Measurements from ENCODE around the gene YBEY.
A peak's percentile ranks its signal among the peaks of the same experiment; 100 is the strongest.
"Not testable (repeated sequence)": the region's sequence is repeated elsewhere in the genome, so short reads cannot be mapped to it uniquely, and the experiment has no call there.

Gene YBEY

DNA sequence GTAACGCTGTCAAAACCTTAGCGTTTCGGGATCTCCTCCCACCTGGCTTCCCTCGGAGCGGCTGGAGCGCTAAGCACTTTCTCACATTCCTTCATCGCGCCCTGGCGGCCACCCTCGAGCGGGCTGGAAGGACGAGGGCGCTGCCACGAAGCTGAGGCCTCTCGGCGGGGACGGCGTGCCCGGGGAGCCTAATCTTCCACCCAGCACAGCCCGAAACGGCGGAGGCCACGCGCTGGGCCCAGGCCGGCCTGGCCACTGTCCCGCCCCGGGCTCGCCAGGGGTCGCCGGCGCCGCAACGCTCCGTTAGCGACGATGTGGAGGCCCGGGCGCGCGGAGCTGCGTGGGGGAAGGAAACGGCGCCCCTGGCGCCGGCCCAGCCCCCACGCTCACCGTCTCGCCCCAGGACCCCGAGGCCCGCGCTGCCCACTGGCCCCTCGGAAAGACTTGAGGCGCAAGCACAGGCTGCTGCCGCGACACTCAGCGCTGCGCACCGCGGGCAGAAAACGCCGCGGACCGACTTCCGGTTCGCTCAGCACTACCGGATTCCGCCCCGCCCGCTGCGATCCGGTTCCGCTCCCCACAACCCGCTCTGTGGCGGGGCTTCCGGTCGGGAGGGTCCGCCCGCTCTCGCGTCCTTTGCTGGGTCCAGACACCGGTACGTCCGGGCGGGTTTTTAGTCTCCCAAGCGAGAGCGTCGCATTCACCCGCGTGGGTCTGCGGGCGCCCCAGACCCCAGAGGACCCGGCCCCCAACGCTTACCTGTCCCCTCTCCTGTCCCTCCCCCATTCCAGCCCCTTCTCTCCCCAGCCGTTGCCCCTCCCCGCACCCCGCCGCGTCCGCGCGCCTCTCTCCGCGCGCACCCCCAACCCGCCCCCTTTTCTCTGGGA lies at the start of gene YBEY:
YBEY (plus strand) TSS at position 582 of the 887 bp plus-strand sequence. CDS start 572 bp downstream, outside the sequence.
- peak; percentile 82 to 85 for DNase-seq

GRCh38 chr21:46237474-46237873 lies 48.7 kb upstream of the YBEY start:
- no peak for DNase-seq

DNA sequence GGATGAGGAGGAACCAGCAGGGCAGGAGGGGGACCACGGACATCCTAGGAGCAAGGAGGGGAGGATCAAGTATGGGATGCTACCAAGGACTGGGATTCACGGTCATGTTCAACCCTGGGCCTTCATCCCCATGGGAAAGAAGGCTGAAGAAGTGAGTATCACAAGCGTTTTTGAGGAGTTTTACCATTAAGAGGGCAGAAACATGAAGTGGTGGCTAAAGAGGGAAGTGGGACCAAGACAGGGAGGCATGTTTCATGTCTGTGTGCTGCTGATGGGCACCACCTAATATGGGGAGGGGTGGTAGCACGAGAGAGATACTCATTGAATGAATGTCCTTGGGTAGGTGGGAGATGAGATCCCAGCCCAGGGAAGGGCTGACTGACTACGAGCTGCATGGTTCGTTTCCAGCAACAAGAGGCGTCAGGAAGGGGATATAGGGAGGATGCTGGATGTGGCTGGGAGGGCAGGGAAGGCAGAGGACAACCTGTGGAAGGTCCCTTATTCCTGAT lies 46.3 kb upstream of the YBEY start:
- DNase-seq, result no peak

GRCh38 chr21:46241577-46241976 lies 44.6 kb upstream of the YBEY start:
- not testable (repeated sequence) for DNase-seq

DNA sequence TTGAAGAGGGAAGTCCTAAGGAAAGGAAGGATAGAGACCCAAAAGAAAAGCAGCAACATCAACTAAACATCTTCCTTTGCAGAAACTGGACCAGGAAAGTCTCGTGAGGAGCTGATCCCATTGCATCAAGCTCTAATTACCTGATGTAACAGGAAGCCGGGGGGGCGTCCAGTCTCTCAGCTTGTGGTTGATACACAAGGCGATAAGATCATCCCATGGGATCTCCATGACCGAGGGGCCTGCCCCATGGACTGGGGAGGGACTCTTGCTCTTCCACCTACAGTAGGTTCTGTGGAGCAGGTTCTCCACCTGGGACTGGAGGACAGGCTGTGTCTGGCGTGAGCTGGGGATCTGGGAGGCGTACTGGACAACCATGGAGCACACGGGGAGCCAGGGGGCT lies 42.8 kb upstream of the YBEY start:
- no peak for DNase-seq

- no peak for DNase-seq
Measured at GRCh38 chr21:46243960-46244361, 42.2 kb upstream of the YBEY start.

GRCh38 chr21:46244602-46245001 lies 41.5 kb upstream of the YBEY start:
- no peak for DNase-seq

DNA sequence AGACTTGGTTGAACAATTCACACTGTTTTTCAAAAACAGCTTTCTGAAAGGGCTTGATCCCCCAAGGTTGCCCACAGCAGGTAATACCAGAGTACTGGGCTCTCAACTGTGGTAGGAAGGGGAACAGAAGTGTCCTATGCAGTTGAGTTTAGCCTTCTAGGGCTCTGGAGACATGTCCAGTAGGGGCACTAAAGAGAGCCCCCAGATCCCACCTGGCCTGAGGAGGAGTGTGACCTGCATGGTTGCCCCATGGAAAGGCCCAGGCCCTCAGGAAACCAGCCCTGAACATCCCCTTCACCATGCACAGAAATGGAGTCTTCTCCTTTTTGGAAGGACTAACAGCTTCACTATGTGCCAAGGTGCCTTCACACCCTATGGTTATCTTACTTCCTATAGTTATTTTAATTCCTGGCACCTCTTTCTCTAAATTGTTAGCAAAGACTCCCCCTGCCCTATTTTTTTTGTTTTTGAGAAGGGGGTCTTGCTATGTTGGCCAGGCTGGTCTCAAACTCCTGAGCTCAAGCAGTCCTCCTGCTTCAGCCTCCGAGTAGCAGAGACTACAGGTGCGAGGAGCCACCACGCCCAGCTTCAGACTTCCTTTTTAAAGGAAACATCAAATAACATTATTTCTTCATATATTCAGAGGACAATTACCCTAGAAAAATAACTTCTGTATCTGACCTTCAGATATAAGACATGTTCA lies 40.8 kb upstream of the YBEY start:
- no peak for DNase-seq

DNA sequence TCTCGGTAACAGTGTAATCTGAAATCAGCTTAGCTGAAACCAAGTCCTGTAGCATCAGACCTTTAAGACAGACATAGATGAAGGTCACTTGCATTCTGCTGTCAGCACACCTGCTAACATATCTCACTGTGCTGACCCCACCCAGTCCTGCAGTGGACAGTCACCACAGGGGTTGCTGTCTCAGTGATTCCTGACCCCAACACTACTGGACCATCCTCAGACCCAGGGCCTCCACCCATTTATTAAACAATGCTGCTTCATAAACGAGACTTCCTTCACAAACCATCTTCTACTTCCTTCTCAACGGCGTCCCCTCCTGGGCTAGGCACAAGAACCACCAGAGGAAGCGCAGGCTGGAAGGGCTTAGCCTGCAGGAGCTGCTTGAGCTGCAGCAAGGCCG lies 39.8 kb upstream of the YBEY start:
- DNase-seq, result no peak

DNA sequence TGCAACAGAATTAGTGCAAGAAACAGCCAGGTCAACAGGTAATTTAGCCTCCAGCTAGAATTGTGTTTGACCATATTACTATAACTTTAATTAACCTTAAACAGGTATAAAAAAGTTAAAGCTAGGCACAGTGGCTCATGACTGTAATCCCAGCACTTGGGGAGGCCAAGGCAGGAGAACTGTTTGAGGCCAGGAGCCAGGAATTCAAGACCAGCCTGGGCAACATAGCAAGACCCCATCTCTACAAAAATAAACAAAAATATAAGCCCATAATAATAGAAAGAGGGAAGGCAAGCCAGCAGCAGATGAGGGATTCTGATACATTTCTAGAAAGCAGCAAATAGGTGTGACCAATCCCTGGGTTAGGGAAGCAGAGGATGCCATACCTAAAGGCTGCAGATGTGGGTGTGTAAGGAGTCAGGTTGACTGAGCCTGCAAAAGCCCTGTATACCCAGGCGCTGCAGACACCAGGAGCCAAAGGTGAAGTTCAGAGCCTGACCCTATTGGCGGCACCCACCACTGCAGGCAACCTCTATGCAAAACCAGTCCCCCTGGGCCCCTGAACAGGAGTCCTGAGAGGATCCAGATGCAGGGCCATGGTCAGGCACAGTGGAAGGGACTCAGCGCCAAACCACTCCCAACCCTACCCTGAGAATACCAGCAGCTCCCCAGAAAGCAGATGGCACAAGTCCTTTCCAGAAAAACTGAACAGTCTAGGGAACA lies 38.3 kb upstream of the YBEY start:
- no peak for DNase-seq

DNA sequence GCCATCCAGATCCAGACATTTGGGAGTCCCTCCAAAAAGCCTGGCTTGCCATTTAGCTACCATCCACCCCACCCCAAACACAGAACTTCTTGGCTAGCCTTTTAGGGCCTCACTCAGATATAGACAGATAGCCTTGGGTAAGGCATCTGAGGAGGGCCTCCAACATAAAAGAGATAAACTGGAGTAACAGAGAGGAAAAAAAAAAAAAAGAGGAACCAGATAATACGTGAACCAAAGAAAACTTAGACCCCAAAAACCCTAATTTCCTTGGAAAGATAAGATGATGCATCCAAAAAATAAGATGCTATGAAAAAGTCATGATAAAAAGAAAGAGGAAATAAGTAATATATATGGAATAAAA lies 37.7 kb upstream of the YBEY start:
- no peak for DNase-seq

DNA sequence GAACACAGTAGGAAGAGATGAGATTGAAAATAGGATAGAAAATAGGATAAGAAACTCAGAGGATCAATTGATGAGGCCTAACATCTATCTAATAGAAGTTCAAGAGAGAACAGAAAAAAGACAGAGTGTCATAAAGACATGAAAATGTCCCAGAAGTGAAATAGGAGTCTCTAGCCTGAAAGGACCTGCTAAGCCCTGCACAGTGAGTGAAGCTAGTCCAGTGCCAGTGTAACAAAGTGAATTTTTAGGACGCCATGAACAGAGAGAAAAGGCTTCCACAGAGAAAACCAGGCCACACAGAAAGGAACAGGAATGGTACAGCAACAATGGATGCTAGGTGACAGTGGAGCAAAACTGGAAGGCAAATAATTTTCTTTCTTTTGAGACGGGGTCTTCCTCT lies 37.3 kb upstream of the YBEY start:
- no peak for DNase-seq

DNA sequence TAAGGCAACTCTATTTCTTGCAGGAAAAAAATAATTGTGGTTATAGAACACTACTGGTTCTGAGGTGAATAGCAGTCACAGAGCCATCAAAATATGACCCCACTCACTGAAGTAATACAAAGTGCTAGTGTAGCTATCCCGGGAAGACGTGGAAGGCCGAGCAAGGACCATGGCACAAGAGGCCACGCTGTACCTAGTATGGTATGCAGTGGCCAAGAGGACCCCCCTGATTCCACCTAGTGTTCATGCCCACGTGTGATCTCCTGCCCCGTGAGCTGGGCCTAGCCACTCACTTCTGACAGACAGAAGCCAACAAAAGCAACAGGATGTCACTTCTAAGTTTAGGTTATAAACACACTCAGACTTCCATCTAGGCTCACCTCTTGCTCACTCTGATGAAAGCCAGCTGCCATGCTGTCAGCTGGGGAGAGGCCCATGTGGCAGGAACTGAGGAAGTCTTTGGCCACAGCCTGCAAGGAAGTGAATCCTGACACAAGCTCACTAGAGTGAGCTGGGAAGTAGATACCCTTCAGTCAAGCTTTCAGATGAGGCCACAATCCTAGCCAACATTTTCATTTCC lies 35.9 kb upstream of the YBEY start:
- no peak for DNase-seq

- DNase-seq, result no peak
Measured at GRCh38 chr21:46252840-46253239, 33.3 kb upstream of the YBEY start.

DNA sequence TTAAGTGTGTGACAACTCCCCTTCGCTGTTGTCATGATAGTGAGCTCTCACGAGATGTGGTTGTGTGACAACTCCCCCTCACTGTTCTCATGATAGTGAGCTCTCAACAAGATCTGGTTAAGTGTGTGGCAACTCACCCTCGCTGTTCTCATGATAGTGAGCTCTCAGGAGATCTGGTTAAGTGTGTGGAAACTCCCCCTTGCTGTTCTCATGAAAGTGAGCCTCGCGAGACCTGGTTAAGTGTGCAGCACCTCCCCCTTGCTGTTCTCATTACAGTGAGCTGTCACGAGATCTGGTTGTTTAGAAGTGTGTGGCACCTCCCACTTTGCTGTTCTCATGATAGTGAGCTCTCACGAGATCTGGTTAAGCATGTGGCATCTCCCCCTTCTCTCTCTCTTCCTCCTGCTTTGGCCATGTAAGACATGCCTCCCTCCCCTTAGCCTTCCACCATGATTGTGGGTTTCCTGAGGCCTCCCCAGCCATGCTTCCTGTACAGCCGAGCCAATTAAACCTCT lies 32.5 kb upstream of the YBEY start:
- peak; percentile 68 to 71 for DNase-seq

GRCh38 chr21:46254208-46254975 lies 31.8 kb upstream of the YBEY start:
- no peak for DNase-seq

DNA sequence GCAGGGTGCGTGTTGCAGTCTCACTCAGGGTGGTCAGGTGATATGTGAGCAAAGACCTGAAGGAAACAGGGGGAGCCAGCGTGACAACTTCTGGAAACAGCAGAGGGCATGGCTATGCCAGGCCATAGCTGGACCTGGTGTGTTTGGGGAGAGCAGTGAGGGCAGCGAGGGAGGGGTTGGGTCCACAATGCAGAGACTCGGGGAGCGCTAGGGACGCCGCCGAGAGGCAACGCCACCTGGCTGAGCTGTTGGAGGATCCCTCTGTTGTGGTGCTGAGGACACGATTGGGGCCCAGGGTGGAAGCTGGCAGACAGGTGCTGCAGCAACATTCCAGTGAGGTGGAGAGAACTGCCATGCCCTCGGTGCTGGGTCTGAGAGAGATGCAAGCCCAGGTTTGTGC lies 31.0 kb upstream of the YBEY start:
- DNase-seq, result no peak

DNA sequence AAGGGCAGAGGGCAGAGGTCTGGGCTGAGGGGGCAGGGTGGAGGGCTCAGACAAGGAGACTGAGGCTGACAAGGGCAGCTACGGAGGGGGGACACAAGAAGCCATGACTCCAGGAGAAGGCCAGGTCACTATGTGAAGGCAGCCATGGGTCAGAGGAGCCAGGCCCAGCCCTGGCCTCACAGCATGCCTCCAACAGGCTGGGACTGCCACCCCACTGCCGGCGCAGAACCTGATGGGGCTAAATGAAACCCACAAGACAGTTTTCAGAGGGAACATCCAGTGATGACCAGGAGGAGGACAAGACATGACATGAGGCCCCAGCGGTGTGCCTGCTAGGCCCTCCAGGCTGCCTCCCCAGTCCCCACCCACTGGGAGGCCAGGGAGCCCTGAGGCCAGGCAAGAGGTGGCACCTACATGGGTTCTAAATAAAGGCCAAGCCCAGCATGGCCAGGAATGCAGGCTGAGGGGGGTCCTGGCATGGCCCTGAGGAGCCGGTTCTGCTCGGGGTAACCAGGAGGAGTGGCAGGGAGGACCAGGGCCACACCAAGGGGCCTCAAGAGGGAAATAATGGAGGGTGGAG lies 30.3 kb upstream of the YBEY start:
- DNase-seq, result no peak

GRCh38 chr21:46256501-46256994 lies 29.6 kb upstream of the YBEY start:
- no peak for DNase-seq

GRCh38 chr21:46264046-46264689 lies 22.0 kb upstream of the YBEY start:
- no peak for DNase-seq

- DNase-seq, result no peak
Measured at GRCh38 chr21:46264690-46265144, 21.4 kb upstream of the YBEY start.

Measured in CD4-positive, alpha-beta T cell treated with Interleukin-4 for 1 hour (primary cell).